Neural progenitor cell (in vitro differentiated cells): ENCODE measurements around the gene SH3BP2. TPM values are rescaled to one million over a fixed set of nuclear protein-coding genes. Genes with fewer than 3 reads are reported as not detected.

Source experiments
- DNase-seq: peaks from one replicate; pipeline ENCODE4 v3.0.0-alpha.2; 2016; ENCODE audit warnings: low spot score
- H2AFZ ChIP-seq: fragments of 200-600 bp; sonication (generic); replicated peaks from 2 replicates; pipeline ENCODE4 v1.6.1; 2016; ENCODE audit warnings: antibody characterized with exemption
- H3F3A ChIP-seq: fragments of 200-600 bp; sonication (generic); 2 replicates; pipeline ENCODE4 v1.6.1; 2016; ENCODE audit warnings: antibody characterized with exemption, low read depth
- H3K27ac ChIP-seq: fragments of 200-600 bp; sonication (generic); 2 replicates; pipeline ENCODE4 v1.5.1; 2016; ENCODE audit warnings: mild to moderate bottlenecking
- H3K27me3 ChIP-seq: fragments of 200-600 bp; sonication (generic); 2 replicates; pipeline ENCODE4 v1.6.1; 2016; ENCODE audit warnings: mild to moderate bottlenecking, moderate library complexity
- H3K36me3 ChIP-seq: fragments of 200-600 bp; sonication (generic); 2 replicates; pipeline ENCODE4 v1.5.1; 2016
- H3K4me1 ChIP-seq: fragments of 200-600 bp; sonication (generic); 2 replicates; pipeline ENCODE4 v1.6.1; 2016; ENCODE audit warnings: mixed run types
- H3K4me2 ChIP-seq: fragments of 200-600 bp; sonication (generic); 2 replicates; pipeline ENCODE4 v1.6.1; 2016
- H3K4me3 ChIP-seq: fragments of 200-600 bp; sonication (generic); 2 replicates; pipeline ENCODE4 v1.5.1; 2016
- H3K79me2 ChIP-seq: fragments of 200-600 bp; sonication (generic); 2 replicates; pipeline ENCODE4 v1.6.1; 2016; ENCODE audit warnings: low read depth
- H3K9ac ChIP-seq: fragments of 200-600 bp; sonication (generic); 2 replicates; pipeline ENCODE4 v1.6.1; 2016
- H3K9me3 ChIP-seq: fragments of 200-600 bp; sonication (generic); 2 replicates; pipeline ENCODE4 v1.5.1; 2016; ENCODE audit warnings: low read depth
- H4K20me1 ChIP-seq: fragments of 200-600 bp; sonication (generic); 2 replicates; pipeline ENCODE4 v1.6.1; 2016; ENCODE audit warnings: low read depth
- H3K27ac Mint-ChIP-seq: 3 replicates; pipeline ENCODE4 v1.8.0; 2021; ENCODE audit warnings: mixed read lengths
- H3K27me3 Mint-ChIP-seq: 2 replicates; pipeline ENCODE4 v1.8.0; 2022; ENCODE audit warnings: low read depth, mild to moderate bottlenecking, inconsistent platforms, moderate library complexity, mixed read lengths; ENCODE audit not compliant: insufficient read depth
- H3K36me3 Mint-ChIP-seq: 3 replicates; pipeline ENCODE4 v1.8.0; 2021; ENCODE audit warnings: mixed read lengths
- H3K4me1 Mint-ChIP-seq: 3 replicates; pipeline ENCODE4 v1.8.0; 2021; ENCODE audit warnings: mixed read lengths
- H3K4me3 Mint-ChIP-seq: 3 replicates; pipeline ENCODE4 v1.8.0; 2021; ENCODE audit warnings: mild to moderate bottlenecking, moderate library complexity, mixed read lengths
- H3K9me3 Mint-ChIP-seq: 3 replicates; pipeline ENCODE4 v1.8.0; 2020; ENCODE audit warnings: mixed read lengths
- CTCF ChIP-seq: fragments of 200-600 bp; sonication (generic); IDR thresholded peaks from 2 replicates; pipeline ENCODE4 v1.5.1; 2017; ENCODE audit warnings: antibody characterized with exemption, mild to moderate bottlenecking
- EZH2 ChIP-seq: fragments of 200-600 bp; sonication (generic); IDR thresholded peaks from 2 replicates; pipeline ENCODE4 v1.6.1; 2017; ENCODE audit warnings: antibody characterized with exemption, mild to moderate bottlenecking, moderate library complexity
- EZH2phosphoT487 ChIP-seq: fragments of 200-600 bp; sonication (generic); IDR thresholded peaks from 2 replicates; pipeline ENCODE4 v1.6.1; 2017; ENCODE audit warnings: antibody characterized with exemption
- total RNA-seq: library from RNA; depleted of rRNA; stranded (reverse); fragments of >200 nt; gene quantifications from 2 replicates; pipeline ENCODE4 v1.2.3, GENCODE V29; 2015; ENCODE audit warnings: low replicate concordance

SH3BP2 gene
- total RNA-seq, 1 donor from 2014 or later, result 11.8 TPM

DNA sequence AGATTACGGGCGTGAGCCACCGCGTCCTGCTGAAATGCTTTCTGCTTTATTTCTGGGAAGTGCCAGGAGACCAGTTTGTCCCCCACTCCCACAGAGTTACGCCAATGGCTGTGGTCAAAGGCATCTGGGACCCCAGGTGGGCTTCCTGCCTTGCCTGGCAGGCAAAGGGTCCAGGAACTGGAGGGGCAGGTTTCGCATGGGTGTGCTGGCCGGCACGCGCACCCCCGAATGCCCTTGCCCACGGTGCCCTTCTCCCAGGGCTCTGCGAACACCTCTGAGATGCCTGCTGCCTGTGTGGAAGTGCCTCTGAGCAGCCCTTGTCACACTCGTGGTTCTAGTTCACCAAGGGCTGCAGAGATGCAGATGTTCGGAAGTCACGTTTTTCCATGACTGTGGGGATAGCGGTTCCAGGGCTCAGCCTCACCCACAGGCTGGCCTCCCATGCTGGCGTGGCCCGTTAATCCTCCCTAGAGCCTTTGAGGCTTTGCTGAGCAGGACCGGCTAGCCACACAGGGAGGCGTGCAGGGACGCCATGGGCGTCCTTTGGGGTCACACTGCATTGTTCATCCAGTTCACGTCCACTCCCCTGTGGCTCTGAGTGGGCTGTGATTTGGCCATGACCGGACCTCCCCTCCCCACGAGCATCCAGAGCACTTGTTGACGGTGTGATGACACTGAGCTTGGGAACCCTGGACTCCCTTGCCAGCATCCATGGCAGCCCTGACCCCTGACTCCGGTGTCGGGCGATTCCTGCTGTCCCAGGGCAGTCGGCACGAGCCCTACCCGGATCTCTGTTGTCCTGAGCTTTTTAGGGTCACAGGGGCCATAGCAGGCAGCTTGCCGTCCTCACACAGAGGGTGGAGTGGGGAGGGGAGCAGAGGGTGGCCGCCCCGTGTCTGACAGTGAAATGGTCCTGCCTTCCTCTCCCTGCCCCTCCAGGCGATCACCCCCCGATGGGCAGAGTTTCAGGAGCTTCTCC is 38.0 kb downstream of the SH3BP2 start:
- Histone ChIP-seq H3K4me1 (no peaks in the 10 kb centered on the region), H3K9me3 (no peaks in the 10 kb centered on the region), H3K9ac (no peak overlapping the region), H3K4me3 (no peak overlapping the region), H3K36me3 (no peaks in the 10 kb centered on the region), H3F3A (no peaks in the 10 kb centered on the region), H3K79me2 (no peaks in the 10 kb centered on the region), H3K4me2 (no peak overlapping the region), H4K20me1 (no peaks in the 10 kb centered on the region), H2AFZ (no peak overlapping the region), H3K27me3 (no peaks in the 10 kb centered on the region), H3K27ac (no peak overlapping the region)
- H3K4me1 Mint-ChIP-seq, result no peaks in the 10 kb centered on the region
- H3K36me3 Mint-ChIP-seq, result peaks cover 4% of the 10 kb centered on the region
- H3K27me3 Mint-ChIP-seq, result no peaks in the 10 kb centered on the region
- no peak overlapping the region for H3K4me3 Mint-ChIP-seq
- no peak for DNase-seq
- no peaks in the 10 kb centered on the region for H3K9me3 Mint-ChIP-seq
- TF ChIP-seq EZH2 (no peak), CTCF (no peak), EZH2phosphoT487 (no peak)
- no peak overlapping the region for H3K27ac Mint-ChIP-seq

- no peaks in the 10 kb centered on the region for H3K36me3 ChIP-seq
- no peaks in the 10 kb centered on the region for H3K27me3 ChIP-seq
- no peaks in the 10 kb centered on the region for H3K9me3 ChIP-seq
- no peak overlapping the region for H3K27ac ChIP-seq
- H3K4me3 Mint-ChIP-seq, result no peak overlapping the region
- H3K4me1 ChIP-seq, result no peaks in the 10 kb centered on the region
- H2AFZ ChIP-seq, result no peak overlapping the region
- no peak overlapping the region for H3K4me2 ChIP-seq
- H3K27me3 Mint-ChIP-seq, result no peaks in the 10 kb centered on the region
- no peaks in the 10 kb centered on the region for H3K79me2 ChIP-seq
- H3F3A ChIP-seq, result no peaks in the 10 kb centered on the region
- H3K9me3 Mint-ChIP-seq, result no peaks in the 10 kb centered on the region
- no peak overlapping the region for H3K4me3 ChIP-seq
- peaks cover under 1% of the 10 kb centered on the region for H3K36me3 Mint-ChIP-seq
- TF ChIP-seq EZH2phosphoT487 (no peak), CTCF (no peak), EZH2 (no peak)
- H3K27ac Mint-ChIP-seq, result no peak overlapping the region
- no peak overlapping the region for H3K9ac ChIP-seq
- H4K20me1 ChIP-seq, result no peaks in the 10 kb centered on the region
- DNase-seq, result no peak
- H3K4me1 Mint-ChIP-seq, result no peaks in the 10 kb centered on the region
Observed at GRCh38 chr4:2831611-2832308, 38.9 kb downstream of the SH3BP2 start.

DNA sequence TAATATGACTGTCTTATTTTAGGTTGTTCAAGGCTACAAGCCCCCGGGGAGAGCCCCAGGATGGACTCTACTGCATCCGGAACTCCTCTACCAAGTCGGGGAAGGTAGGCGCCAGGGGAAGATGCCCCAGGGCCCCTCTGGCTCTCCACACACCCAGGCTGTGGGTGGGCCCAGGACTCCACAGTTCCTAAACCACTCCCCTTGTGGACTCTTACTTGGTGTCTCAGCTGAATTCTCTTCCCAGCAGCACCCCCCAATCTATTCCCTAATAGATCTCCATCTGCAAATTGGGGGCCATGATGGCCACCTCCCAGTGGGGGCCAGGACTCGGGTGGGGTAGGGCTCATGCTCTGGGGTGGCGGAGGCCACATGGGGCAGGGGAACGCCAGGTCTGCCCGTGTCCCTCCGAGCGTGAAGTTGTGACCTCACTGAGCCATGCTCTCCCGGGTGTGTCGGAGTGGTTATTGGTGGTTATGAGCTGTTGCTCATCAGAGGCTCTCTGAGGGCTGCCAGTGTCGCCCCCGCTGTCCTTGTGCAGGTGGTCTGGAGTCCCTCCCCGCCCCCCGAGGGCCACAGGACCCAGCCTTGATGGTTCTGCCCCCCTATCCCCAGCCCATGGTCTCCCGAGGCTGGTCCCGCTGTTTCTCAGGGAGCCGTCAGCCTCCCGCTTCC is 39.6 kb downstream of the SH3BP2 start:
- no peaks in the 10 kb centered on the region for H4K20me1 ChIP-seq
- Mint-ChIP-seq H3K9me3 (no peaks in the 10 kb centered on the region), H3K27ac (no peak overlapping the region), H3K36me3 (no peaks in the 10 kb centered on the region), H3K4me3 (no peak overlapping the region), H3K27me3 (no peaks in the 10 kb centered on the region), H3K4me1 (peaks cover 4% of the 10 kb centered on the region)
- no peaks in the 10 kb centered on the region for H3K27me3 ChIP-seq
- peaks cover 4% of the 10 kb centered on the region for H3F3A ChIP-seq
- H2AFZ ChIP-seq, result no peak overlapping the region
- no peak overlapping the region for H3K27ac ChIP-seq
- DNase-seq, result no peak
- no peaks in the 10 kb centered on the region for H3K79me2 ChIP-seq
- peaks cover 4% of the 10 kb centered on the region for H3K4me1 ChIP-seq
- TF ChIP-seq CTCF, result no peak
- no peak for TF ChIP-seq EZH2phosphoT487
- no peak for TF ChIP-seq EZH2
- H3K9me3 ChIP-seq, result no peaks in the 10 kb centered on the region
- H3K4me2 ChIP-seq, result no peak overlapping the region
- H3K9ac ChIP-seq, result no peak overlapping the region
- H3K4me3 ChIP-seq, result no peak overlapping the region
- no peaks in the 10 kb centered on the region for H3K36me3 ChIP-seq
